Measurements from ENCODE around the gene MARF1. TPM values are rescaled to one million over a fixed set of nuclear protein-coding genes. Genes with fewer than 3 reads are reported as not detected.

Gene MARF1
- total and polyA plus RNA-seq, 8 donors: 15.5 to 65.3 (median 37.2) TPM

GRCh38 chr16:15689290-15689689 is 46.3 kb upstream of the MARF1 start:
- Histone ChIP-seq H3K4me3 (no peak overlapping the region), H3K36me3 (peaks cover 48 to 94% (median 91%) of the 10 kb centered on the region in 4 donors), H3K27ac (no peak overlapping the region), H3K9me3 (no peaks in the 10 kb centered on the region), H3K4me1 (no peaks in the 10 kb centered on the region), H3K27me3 (no peaks in the 10 kb centered on the region)
- intact Hi-C loops (cut with DNase I; ENCODE audit: low total_unique reads): no loop called here
- no peak for DNase-seq
- WGBS, 5 donors: 96 to 100% (median 97%) methylated on average over 3 of the region's 3 CpGs
- TF ChIP-seq CTCF (IDR thresholded peaks at IDR 0.05) (no peak), POLR2A (IDR thresholded peaks at IDR 0.05) (no peak), EP300 (IDR thresholded peaks at IDR 0.05) (no peak), POLR2AphosphoS5 (IDR thresholded peaks at IDR 0.05) (no peak)

GRCh38 chr16:15686287-15686686 is 43.3 kb upstream of the MARF1 start:
- peaks cover 24 to 81% (median 77%) of the 10 kb centered on the region in 4 donors for H3K36me3 ChIP-seq
- 96 to 97% (median 97%) methylated on average over 2 of the region's 2 CpGs for WGBS, 5 donors
- TF ChIP-seq CTCF (IDR thresholded peaks at IDR 0.05): no peak
- TF ChIP-seq POLR2A (IDR thresholded peaks at IDR 0.05): no peak
- no peak for TF ChIP-seq EP300 (IDR thresholded peaks at IDR 0.05)
- TF ChIP-seq POLR2AphosphoS5 (IDR thresholded peaks at IDR 0.05): no peak

DNA sequence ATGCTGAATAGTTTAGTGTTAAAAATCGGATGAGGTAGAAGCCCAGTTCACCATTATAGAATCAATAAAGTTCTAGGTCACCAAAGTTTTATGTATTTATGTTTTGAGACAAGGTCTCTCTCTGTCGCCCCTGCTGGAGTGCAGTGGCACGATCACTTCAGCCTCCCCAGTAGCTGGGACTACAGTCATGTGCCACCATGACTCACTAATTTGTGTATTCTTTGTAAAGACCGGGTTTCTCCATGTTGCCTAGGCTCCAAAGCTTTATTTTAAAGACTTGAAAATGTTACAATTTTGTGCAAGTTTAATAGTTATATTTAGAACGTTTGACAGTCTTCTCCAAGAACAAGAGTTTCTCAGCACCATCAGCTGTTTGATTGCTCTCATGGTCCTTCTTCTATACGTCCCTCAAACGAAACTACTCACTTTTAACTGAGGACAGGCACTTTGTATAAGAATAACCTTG is 39.2 kb upstream of the MARF1 start:
- Histone ChIP-seq H3K27ac (no peak overlapping the region), H3K27me3 (no peaks in the 10 kb centered on the region), H3K4me3 (no peak overlapping the region), H3K36me3 (peaks cover 16 to 81% (median 73%) of the 10 kb centered on the region in 4 donors), H3K4me1 (peaks cover 0 to 6% (median 2%) of the 10 kb centered on the region in 4 donors), H3K9me3 (no peaks in the 10 kb centered on the region)
- DNase-seq: peak; percentile 29 to 61
- intact Hi-C loops (cut with DNase I; ENCODE audit: low total_unique reads): no loop called here
- 57 to 66% (median 61%) methylated on average over 7 of the region's 7 CpGs for WGBS, 5 donors
- TF ChIP-seq CTCF (IDR thresholded peaks at IDR 0.05): peak in 2 of 7 experiments; percentile 15 to 32
- TF ChIP-seq POLR2A (IDR thresholded peaks at IDR 0.05): no peak
- no peak for TF ChIP-seq EP300 (IDR thresholded peaks at IDR 0.05)
- peak in 1 of 3 donors; percentile 45 for TF ChIP-seq POLR2AphosphoS5 (IDR thresholded peaks at IDR 0.05)

More at GRCh38 chr16:15686287-15686686, 43.3 kb upstream of the MARF1 start:
- intact Hi-C loops (cut with DNase I; ENCODE audit: low total_unique reads): no loop called here
- peaks cover 0 to 6% (median 2%) of the 10 kb centered on the region in 4 donors for H3K4me1 ChIP-seq
- no peak overlapping the region for H3K4me3 ChIP-seq
- H3K27ac ChIP-seq: no peak overlapping the region
- no peaks in the 10 kb centered on the region for H3K27me3 ChIP-seq
- DNase-seq: no peak
- H3K9me3 ChIP-seq: no peaks in the 10 kb centered on the region

DNA sequence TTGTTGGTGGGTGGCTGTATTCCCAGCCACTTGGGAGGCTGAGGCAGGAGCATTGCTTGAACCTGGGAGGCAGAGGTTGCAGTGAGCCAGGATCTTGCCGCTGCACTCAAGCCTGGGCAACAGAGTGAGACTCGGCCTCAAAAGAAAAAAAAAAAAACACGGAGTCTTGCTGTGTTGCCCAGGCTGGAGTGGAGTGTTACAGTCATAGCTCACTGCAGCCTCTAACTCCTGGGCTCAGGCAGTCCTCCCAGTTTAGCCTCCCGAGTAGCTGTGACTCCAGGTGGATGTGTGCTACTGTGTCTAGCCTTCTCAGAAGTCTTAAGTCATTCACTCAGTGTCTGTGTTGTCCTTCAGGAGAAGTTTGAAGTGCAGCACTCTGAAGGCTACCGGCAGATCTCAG is 34.5 kb upstream of the MARF1 start:
- Histone ChIP-seq H3K27ac (no peak overlapping the region), H3K36me3 (peaks cover 10 to 62% (median 52%) of the 10 kb centered on the region in 4 donors), H3K4me1 (peaks cover 0 to 18% (median 6%) of the 10 kb centered on the region in 4 donors), H3K4me3 (no peak overlapping the region), H3K27me3 (no peaks in the 10 kb centered on the region), H3K9me3 (no peaks in the 10 kb centered on the region)
- no peak for DNase-seq
- no peak for TF ChIP-seq POLR2AphosphoS5 (IDR thresholded peaks at IDR 0.05)
- TF ChIP-seq POLR2A (IDR thresholded peaks at IDR 0.05): no peak
- no peak for TF ChIP-seq CTCF (IDR thresholded peaks at IDR 0.05)
- TF ChIP-seq EP300 (IDR thresholded peaks at IDR 0.05): no peak
- intact Hi-C loops (cut with DNase I; ENCODE audit: low total_unique reads): no loop called here
- WGBS, 5 donors: 95 to 100% (median 98%) methylated on average over 5 of the region's 5 CpGs
